ENCODE results near the gene PPP1R1A.

PPP1R1A gene

GRCh38 chr12:54571193-54572188 is 17.0 kb downstream of the PPP1R1A start:
- DNase-seq (ENCODE audit: low read depth): no peak

- DNase-seq (ENCODE audit: low read depth): no peak
These were observed 18.4 kb downstream of the PPP1R1A start for GRCh38 chr12:54569995-54570528.

GRCh38 chr12:54569072-54569471 is 19.4 kb downstream of the PPP1R1A start:
- no peak for DNase-seq (ENCODE audit: low read depth)

GRCh38 chr12:54566792-54567191 is 21.7 kb downstream of the PPP1R1A start:
- DNase-seq (ENCODE audit: low read depth): no peak

GRCh38 chr12:54565986-54566544 is 22.4 kb downstream of the PPP1R1A start:
- no peak for DNase-seq (ENCODE audit: low read depth)

- DNase-seq (ENCODE audit: low read depth): no peak
These were observed 23.0 kb downstream of the PPP1R1A start for GRCh38 chr12:54565310-54565985.

- DNase-seq (ENCODE audit: low read depth): no peak
These were observed 23.7 kb downstream of the PPP1R1A start for GRCh38 chr12:54564768-54565167.

- DNase-seq (ENCODE audit: low read depth): no peak
These were observed 24.7 kb downstream of the PPP1R1A start for GRCh38 chr12:54563787-54564186.

- no peak for DNase-seq (ENCODE audit: low read depth)
These were observed 25.6 kb downstream of the PPP1R1A start for GRCh38 chr12:54562750-54563356.

GRCh38 chr12:54561164-54561563 is 27.3 kb downstream of the PPP1R1A start:
- DNase-seq (ENCODE audit: low read depth): no peak

GRCh38 chr12:54560374-54560858 is 28.0 kb downstream of the PPP1R1A start:
- DNase-seq (ENCODE audit: low read depth): peak; percentile 78

- no peak for DNase-seq (ENCODE audit: low read depth)
These were observed 29.7 kb downstream of the PPP1R1A start for GRCh38 chr12:54558759-54559158.

GRCh38 chr12:54558311-54558710 is 30.1 kb downstream of the PPP1R1A start:
- DNase-seq (ENCODE audit: low read depth): no peak

- DNase-seq (ENCODE audit: low read depth): no peak
These were observed 32.7 kb downstream of the PPP1R1A start for GRCh38 chr12:54555670-54556257.

- DNase-seq (ENCODE audit: low read depth): no peak
These were observed 38.5 kb downstream of the PPP1R1A start for GRCh38 chr12:54549774-54550451.

GRCh38 chr12:54546511-54546910 is 41.9 kb downstream of the PPP1R1A start:
- no peak for DNase-seq (ENCODE audit: low read depth)

- no peak for DNase-seq (ENCODE audit: low read depth)
These were observed 43.7 kb downstream of the PPP1R1A start for GRCh38 chr12:54544743-54545142.

GRCh38 chr12:54543526-54543925 is 44.9 kb downstream of the PPP1R1A start:
- no peak for DNase-seq (ENCODE audit: low read depth)

- DNase-seq (ENCODE audit: low read depth): no peak
These were observed 46.6 kb downstream of the PPP1R1A start for GRCh38 chr12:54541751-54542290.

GRCh38 chr12:54538136-54538700 is 50.2 kb downstream of the PPP1R1A start:
- DNase-seq (ENCODE audit: low read depth): no peak
